ENCODE measurements around the gene TEAD1.

DNA sequence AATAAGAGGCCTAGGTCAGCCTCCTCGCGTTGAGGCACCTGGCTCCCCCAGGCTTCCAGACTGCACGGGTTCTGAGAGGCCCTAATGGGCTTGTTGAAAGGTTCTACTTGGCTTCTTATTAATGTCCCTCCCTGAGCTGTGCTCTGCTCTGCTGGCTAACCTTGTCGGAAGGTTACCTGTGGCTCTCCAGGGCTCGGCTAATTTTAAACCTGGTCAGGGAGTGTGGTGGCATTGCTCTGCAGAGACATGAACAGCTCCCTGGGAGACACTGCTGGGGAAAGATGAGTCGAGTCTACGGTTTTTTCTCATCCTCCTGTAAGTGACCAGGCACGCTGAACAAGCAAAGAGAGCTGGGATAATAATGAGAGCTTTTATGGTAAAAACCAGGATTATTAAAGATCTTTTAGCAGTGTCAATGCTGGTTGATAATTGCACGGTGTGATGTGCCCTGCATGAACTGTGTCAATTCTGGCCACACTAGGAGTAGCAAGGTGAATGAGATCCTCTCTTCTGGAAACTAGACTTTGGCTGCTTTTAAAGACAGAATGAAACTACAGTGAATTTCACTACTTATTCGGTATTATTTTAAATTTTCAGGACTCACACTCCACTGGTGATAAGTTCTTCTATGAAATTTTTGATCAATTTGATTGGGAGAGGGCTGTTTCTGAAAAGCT lies 70.7 kb downstream of the TEAD1 start:
- TF ChIP-seq, protein P1, sequence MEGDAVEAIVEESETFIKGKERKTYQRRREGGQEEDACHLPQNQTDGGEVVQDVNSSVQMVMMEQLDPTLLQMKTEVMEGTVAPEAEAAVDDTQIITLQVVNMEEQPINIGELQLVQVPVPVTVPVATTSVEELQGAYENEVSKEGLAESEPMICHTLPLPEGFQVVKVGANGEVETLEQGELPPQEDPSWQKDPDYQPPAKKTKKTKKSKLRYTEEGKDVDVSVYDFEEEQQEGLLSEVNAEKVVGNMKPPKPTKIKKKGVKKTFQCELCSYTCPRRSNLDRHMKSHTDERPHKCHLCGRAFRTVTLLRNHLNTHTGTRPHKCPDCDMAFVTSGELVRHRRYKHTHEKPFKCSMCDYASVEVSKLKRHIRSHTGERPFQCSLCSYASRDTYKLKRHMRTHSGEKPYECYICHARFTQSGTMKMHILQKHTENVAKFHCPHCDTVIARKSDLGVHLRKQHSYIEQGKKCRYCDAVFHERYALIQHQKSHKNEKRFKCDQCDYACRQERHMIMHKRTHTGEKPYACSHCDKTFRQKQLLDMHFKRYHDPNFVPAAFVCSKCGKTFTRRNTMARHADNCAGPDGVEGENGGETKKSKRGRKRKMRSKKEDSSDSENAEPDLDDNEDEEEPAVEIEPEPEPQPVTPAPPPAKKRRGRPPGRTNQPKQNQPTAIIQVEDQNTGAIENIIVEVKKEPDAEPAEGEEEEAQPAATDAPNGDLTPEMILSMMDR (IDR thresholded peaks at IDR 0.05), result no peak
- no peak for TF ChIP-seq POLR2AphosphoS5 (IDR thresholded peaks at IDR 0.05)
- TF ChIP-seq POLR2A (IDR thresholded peaks at IDR 0.05), result no peak

All from gastroesophageal sphincter (tissue), 3 donors.